ENCODE results near the gene IGFBP5.

Gene IGFBP5

GRCh38 chr2:216664593-216665034 lies 30.7 kb downstream of the IGFBP5 start:
- DNase-seq (ENCODE audit: low read depth), result no peak

GRCh38 chr2:216663846-216664245 lies 31.5 kb downstream of the IGFBP5 start:
- DNase-seq (ENCODE audit: low read depth), result no peak

GRCh38 chr2:216663106-216663505 lies 32.2 kb downstream of the IGFBP5 start:
- no peak for DNase-seq (ENCODE audit: low read depth)

- DNase-seq (ENCODE audit: low read depth), result no peak
Observed at GRCh38 chr2:216661639-216662375, 33.5 kb downstream of the IGFBP5 start.

- no peak for DNase-seq (ENCODE audit: low read depth)
Observed at GRCh38 chr2:216661051-216661450, 34.3 kb downstream of the IGFBP5 start.

GRCh38 chr2:216660496-216660895 lies 34.9 kb downstream of the IGFBP5 start:
- no peak for DNase-seq (ENCODE audit: low read depth)

DNA sequence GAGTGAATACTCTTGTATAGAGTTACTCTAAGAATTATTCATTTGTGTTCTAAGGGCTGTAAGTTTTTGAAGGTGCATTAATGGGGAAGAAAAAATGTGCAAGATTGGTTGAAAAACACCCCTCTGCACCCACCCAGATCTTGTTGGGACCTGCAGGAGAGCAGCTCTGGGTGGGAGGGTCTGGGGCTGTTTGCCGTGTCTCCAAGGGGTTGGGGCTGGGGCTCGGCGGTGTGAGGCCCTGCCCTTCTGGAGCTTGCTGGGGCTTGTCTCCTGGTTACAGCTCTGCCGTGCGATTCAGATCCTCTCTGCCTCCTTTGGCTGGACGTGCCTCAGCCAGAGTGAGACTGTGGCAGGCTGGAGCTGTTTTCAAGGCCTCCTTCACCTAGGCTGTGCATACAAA lies 36.1 kb downstream of the IGFBP5 start:
- DNase-seq (ENCODE audit: low read depth), result no peak

DNA sequence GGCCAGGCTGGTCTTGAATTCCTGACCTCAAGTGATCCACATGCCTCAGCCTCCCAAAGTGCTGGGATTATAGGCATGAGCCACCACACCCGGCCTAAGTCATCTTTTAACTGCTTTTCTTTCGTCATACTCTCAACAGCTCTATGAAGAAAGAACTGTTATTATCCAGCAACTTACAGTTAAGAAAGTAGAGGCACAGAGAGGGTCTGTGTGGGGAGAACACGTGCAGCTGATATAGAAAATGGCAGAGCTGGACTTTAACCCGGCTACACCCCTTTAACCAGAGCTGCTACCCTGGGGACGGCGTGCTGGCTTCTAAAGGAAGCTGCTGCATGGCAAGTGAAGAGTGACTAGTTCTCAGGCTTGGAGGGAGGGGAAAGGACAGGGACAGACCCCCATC lies 36.6 kb downstream of the IGFBP5 start:
- no peak for DNase-seq (ENCODE audit: low read depth)

DNA sequence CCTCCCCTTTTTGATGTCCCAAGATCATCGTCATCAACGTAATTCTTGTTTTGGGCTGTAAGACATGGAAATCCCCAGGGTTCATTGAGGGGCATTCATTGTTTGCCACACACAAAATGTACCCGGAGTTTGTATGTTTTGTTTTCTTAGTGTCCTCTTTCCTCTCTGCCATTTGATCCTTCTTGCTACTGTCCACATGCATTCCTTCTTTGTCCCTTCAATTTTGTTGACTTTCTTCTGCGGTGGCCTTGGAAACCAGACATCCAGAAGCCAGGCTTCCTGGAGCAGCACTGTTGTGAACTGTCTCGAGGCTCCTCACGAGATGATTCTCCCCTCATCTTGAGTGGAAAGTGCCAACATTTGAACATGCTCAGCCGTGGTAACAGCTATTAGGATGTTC lies 37.4 kb downstream of the IGFBP5 start:
- no peak for DNase-seq (ENCODE audit: low read depth)

GRCh38 chr2:216657086-216657855 lies 38.1 kb downstream of the IGFBP5 start:
- no peak for DNase-seq (ENCODE audit: low read depth)

GRCh38 chr2:216654528-216655052 lies 40.8 kb downstream of the IGFBP5 start:
- DNase-seq (ENCODE audit: low read depth), result no peak

- no peak for DNase-seq (ENCODE audit: low read depth)
Observed at GRCh38 chr2:216653931-216654365, 41.4 kb downstream of the IGFBP5 start.

DNA sequence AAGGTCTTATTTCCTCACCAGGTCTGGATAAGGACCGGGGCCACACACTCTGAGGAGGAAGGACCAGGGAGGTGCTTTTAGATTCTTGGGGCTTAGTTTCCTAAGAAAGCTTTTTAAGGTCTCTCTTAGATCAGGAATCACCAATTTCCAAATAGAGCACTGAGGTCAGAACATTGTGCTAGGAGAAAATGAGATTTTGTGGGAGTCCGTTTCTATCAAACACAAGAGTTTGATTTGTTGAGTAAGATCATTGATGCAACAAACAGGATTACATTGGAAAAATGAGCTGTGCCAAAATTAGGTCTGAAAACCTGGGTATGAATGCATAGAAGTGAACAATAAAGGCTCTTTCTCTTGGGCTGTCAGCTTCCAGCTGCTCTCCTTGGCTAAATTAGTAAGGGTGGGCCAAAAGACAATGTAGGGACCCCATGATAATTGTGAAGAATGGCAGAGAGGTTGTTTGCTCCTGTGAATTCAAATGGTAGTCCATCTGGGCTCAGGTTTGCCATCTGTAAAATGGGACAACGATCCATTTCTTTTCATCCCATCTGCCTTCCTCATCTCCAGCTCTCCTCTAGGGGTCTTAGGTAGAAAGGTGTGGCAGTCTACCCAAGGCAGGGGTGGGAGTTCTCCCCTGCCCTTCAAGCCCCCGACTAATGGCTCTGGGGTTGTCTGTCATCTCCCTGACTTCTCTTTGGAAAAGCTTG lies 42.1 kb downstream of the IGFBP5 start:
- DNase-seq (ENCODE audit: low read depth), result no peak

DNA sequence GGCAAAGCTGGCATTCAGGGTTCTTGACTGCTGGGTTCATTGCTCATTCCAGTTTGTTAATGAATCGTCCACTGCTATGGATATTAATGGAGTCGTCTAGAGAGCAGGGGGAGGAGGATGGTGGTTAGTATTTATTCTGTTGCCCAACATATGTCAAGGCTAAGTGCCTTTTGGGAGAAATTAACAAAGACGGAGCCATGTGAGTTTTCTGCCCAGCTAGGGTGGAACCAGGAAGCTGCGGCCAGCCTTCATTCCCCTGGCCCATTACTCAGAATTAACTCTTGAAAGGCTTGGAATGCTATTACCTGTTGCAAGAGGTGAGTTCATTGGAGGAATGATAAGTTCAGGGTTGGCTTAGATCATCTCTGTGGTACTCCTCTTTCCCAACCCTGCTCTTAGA lies 42.8 kb downstream of the IGFBP5 start:
- no peak for DNase-seq (ENCODE audit: low read depth)

- no peak for DNase-seq (ENCODE audit: low read depth)
Observed at GRCh38 chr2:216651351-216651881, 43.9 kb downstream of the IGFBP5 start.

GRCh38 chr2:216650626-216651257 lies 44.6 kb downstream of the IGFBP5 start:
- DNase-seq (ENCODE audit: low read depth), result no peak

DNA sequence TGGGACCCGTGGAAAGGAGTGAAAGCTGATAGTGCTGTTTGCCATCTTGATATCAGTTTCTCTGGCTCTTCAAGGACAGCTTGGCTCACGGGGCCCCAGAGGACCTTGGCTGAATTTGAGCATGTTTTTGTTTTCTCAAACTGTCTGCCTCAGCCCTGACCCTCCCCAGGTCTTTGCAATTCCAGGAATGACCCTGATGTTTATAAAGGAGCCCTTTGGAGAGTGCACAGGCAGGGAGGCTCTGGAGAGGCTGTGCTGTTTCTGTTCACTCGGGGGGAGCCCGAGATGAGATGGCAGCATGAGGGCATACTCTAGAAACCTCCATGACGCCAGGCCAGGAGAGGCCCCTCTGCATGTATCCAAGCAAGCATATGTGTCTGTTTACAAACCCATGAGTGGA lies 45.8 kb downstream of the IGFBP5 start:
- no peak for DNase-seq (ENCODE audit: low read depth)

DNA sequence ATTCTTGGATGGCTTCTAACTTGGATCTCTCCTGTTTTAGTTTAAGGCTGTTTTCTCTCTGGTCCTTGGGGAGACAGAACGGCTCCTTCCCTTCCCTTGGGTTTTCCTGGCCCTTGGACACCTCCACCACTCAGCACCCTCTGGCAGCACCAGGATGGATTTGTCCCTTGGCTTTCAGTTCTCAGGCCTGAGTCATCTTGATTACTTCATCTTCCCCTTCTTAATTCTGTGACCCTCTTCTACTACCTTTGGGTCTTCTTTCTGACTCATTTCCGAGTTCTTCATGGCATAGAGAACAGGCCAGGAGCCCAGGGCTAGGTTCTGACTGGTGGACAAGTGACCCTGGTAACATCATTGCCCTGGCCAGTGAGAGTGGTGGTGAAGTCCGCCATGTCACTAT lies 47.2 kb downstream of the IGFBP5 start:
- DNase-seq (ENCODE audit: low read depth), result no peak

DNA sequence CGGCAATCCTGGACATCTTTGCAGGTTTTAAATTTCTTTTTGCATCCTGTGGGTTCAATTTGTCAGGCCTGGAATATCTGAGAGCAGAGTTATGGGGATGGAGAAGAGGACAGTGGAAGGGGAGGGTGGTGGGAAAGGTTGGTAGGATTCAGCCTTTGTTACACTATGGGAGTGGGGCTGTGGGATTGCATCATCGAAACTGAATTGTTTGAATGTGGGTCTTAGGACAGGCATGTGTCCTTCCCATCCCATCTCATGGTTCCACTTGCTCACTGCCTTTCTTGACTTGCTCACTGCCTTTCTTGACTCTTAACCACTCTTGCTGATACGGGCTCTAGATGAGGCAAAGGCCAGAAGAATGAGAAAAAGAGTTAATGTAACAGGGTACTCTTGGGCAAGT lies 49.2 kb downstream of the IGFBP5 start:
- DNase-seq (ENCODE audit: low read depth), result no peak

DNA sequence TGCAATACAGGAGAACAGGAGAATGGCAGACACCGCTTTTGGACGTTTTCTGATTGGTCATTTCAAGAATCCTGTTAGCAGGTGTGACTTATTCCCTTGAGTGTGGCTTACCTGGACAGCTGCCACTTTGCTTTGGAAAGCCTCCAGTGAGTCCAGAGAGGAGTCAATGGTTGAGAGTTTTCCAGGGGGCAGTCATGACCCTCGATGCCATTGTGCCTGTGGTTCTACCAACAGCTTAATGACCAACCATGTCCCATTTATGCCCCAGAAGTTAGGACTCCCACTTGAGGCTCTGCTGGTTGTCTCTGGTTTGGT lies 49.8 kb downstream of the IGFBP5 start:
- no peak for DNase-seq (ENCODE audit: low read depth)

DNA sequence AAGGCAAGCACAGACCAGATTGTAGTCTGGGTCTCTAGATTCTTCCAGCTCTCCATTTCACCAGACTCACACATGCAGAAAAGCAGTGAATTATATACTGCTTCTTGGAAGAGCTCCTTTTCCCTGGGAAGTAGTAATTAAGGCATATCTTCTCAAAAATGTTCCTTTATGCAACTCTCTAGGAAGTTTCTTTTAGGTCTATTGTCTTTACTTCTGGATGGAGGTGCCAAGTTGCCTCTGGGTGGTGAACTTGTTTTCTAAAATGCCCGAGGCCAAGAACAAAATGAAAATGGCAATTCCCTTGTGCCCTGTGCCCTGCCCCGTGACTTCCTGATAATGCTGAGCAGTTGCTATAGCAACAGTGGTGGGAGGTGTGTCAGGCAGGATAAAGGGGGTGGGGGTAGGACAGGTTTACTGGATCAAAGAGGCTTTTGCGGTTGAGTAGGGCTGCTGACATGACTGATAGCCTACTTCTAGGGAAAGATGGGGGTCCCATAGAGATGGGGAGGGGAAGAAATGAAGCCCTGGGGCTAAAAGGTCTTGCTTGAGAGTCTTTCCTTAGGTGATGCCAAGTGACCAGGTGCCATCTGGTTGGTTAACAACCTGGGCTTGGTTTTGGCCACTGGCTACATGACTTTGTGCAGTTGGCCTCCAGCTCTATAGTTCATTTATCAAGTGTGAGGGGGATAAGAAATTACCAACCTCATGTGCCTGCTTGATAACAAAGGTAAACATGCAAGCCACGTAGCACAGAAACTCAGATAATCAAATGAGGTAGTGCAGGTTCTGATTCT lies 50.3 kb downstream of the IGFBP5 start:
- DNase-seq (ENCODE audit: low read depth), result no peak

Data from activated T-helper 9 cell treated with anti-CD3 and anti-CD28 coated beads, Interleukin-2, amount 50 U/mL, for 16 hours (primary cell).